Islet of Langerhans (tissue), 1 donor: ENCODE measurements around the gene TSEN34.
"Not testable (repeated sequence)": the region's sequence is repeated elsewhere in the genome, so short reads cannot be mapped to it uniquely, and the experiment has no call there.

Source experiments
- FAIRE-seq: peaks from one replicate; lab custom pipeline; 2011; peaks lifted over from hg19 to GRCh38; lab: Jason Lieb, UNC

TSEN34 gene

GRCh38 chr19:54240372-54241336 lies 49.5 kb downstream of the TSEN34 start:
- FAIRE-seq, result not testable (repeated sequence)

GRCh38 chr19:54242234-54242633 lies 51.1 kb downstream of the TSEN34 start:
- not testable (repeated sequence) for FAIRE-seq

GRCh38 chr19:54242646-54243045 lies 51.5 kb downstream of the TSEN34 start, which contains the start of gene LILRA6:
Gene LILRA6 (minus strand): TSS chr19:54242790.
- not testable (repeated sequence) for FAIRE-seq

GRCh38 chr19:54243809-54244208 lies 52.7 kb downstream of the TSEN34 start:
- not testable (repeated sequence) for FAIRE-seq
